ENCODE measurements around the gene ZNF79. TPM values are rescaled to one million over a fixed set of nuclear protein-coding genes. Genes with fewer than 3 reads are reported as not detected.

Gene ZNF79
- total and polyA plus RNA-seq, 7 experiments from 2014 or later = 4.8 to 17.8 (median 10.8) TPM

GRCh38 chr9:127428348-127428747, 4.2 kb downstream of the ZNF79 start:
- Mint-ChIP-seq H3K9me3 (no peaks in the 10 kb centered on the region), H3K36me3 (peaks cover 5 to 34% (median 28%) of the 10 kb centered on the region in 5 donors), H3K27ac (no peak overlapping the region), H3K4me1 (peaks cover 36 to 49% (median 44%) of the 10 kb centered on the region in 7 donors), H3K27me3 (no peaks in the 10 kb centered on the region), H3K4me3 (no peak overlapping the region)
- ChIA-PET POLR2A (no interaction called here), CTCF (no interaction called here)
- Histone ChIP-seq H3K27me3 (ENCODE audit: control insufficient read depth in 2 of 2, insufficient read depth in 2 of 2, low read length in 2 of 2) (no peaks in the 10 kb centered on the region), H3K4me1 (ENCODE audit: control insufficient read depth in 2 of 2, insufficient read depth in 2 of 2, low read length in 2 of 2) (peaks cover 12 to 19% of the 10 kb centered on the region in 2 donors), H3K9me3 (ENCODE audit: control insufficient read depth in 2 of 3, low read length in 3 of 3) (no peaks in the 10 kb centered on the region), H3K36me3 (ENCODE audit: control insufficient read depth in 2 of 3, insufficient read depth in 3 of 3, low read length in 3 of 3) (peaks cover 0 to 35% (median 3%) of the 10 kb centered on the region in 3 experiments), H3K4me3 (ENCODE audit: low read length) (no peak overlapping the region), H3K27ac (ENCODE audit: low read depth, low read length) (no peak overlapping the region)
- intact Hi-C loops (cut with micrococcal nuclease) = no loop called here
- DNase-seq = no peak
- ATAC-seq = no peak

DNA sequence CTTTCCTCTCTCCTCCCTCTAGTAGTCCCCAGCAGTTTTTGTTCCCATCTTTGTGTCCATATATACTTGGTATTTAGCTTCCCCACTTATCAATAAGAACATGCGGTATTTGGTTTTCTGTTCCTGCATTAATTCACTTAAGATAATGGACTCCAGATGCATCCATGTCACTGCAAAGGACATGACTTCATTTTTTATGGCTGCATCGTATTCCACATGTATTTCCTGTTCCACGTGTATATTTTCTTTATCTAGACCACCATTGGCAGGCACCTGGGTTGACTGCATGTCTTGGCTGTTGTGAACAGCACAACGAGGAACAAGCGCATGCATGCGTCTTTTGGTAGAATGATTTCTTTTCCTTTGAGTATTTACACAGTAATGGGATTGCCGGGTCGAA, 6.2 kb downstream of the ZNF79 start:
- Histone ChIP-seq H3K27me3 (ENCODE audit: control insufficient read depth in 2 of 2, insufficient read depth in 2 of 2, low read length in 2 of 2) (no peaks in the 10 kb centered on the region), H3K36me3 (ENCODE audit: control insufficient read depth in 2 of 3, insufficient read depth in 3 of 3, low read length in 3 of 3) (peaks cover 6 to 51% (median 9%) of the 10 kb centered on the region in 3 experiments), H3K4me1 (ENCODE audit: control insufficient read depth in 2 of 2, insufficient read depth in 2 of 2, low read length in 2 of 2) (peaks cover 5 to 9% of the 10 kb centered on the region in 2 donors), H3K27ac (ENCODE audit: low read depth, low read length) (no peak overlapping the region), H3K9me3 (ENCODE audit: control insufficient read depth in 2 of 3, low read length in 3 of 3) (no peaks in the 10 kb centered on the region), H3K4me3 (ENCODE audit: low read length) (no peak overlapping the region)
- no peaks in the 10 kb centered on the region for H3K9me3 Mint-ChIP-seq
- DNase-seq (no peak), ATAC-seq (no peak)
- CTCF ChIA-PET = no interaction called here
- no peak overlapping the region for H3K27ac Mint-ChIP-seq
- POLR2A ChIA-PET = interaction anchor here (0.6 to 1.8 kb wide), 3 partner anchors 34 to 580 kb away, joined by 3 read pairs; no protein-coding TSS in a partner anchor
- peaks cover 19 to 37% (median 28%) of the 10 kb centered on the region in 7 donors for H3K4me1 Mint-ChIP-seq
- H3K36me3 Mint-ChIP-seq = peaks cover 21 to 52% (median 40%) of the 10 kb centered on the region in 5 donors
- no peaks in the 10 kb centered on the region for H3K27me3 Mint-ChIP-seq
- intact Hi-C loops (cut with micrococcal nuclease) = no loop called here
- H3K4me3 Mint-ChIP-seq = no peak overlapping the region

DNA sequence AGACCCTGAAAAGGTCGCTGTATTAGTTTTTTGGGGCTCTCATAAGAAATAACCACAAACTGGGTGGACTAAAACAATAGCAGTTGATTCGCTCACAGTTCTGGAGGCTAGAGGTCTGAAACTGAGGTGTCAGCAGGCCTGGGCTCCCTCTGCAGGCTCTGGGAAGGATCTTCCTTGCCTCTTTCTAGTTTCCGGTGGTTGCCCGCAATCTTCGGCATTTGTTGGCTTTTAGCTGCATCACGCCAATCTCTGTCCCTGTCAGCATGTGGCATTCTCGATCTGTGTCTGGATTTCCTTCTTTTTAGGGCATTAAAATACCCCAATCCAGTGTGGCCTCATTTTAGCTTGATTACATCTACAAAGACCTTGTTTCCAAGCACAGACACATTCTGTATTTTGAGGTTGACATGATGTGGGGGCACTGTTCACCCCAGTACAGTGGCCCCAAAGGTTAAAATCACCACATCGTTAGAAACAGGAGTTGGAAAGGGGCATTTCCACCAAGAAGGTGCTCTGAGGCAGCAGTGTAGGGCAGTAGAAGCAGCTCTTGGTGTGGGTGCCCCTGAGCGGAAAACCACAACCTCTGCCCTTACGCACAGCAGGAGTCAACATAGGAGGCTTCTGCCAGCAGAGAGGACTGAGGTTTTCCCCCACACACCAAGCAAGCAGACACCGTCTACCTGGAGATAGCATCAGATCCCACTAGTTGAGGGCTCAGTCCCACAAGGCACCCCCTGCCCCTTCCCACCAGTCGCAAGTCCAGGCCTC, 13.5 kb downstream of the ZNF79 start:
- H3K27me3 ChIP-seq (ENCODE audit: control insufficient read depth in 2 of 2, insufficient read depth in 2 of 2, low read length in 2 of 2) = no peaks in the 10 kb centered on the region
- ATAC-seq = peak; percentile 77
- no peaks in the 10 kb centered on the region for H3K9me3 ChIP-seq (ENCODE audit: control insufficient read depth in 2 of 3, low read length in 3 of 3)
- Mint-ChIP-seq H3K4me1 (peaks cover 0 to 16% (median 4%) of the 10 kb centered on the region in 7 donors), H3K36me3 (peaks cover 25 to 76% (median 49%) of the 10 kb centered on the region in 5 donors), H3K27me3 (no peaks in the 10 kb centered on the region), H3K27ac (peak overlapping the region in 2 of 9 donors; percentile 17 to 31), H3K4me3 (peak overlapping the region in 2 of 10 donors; percentile 1 to 15), H3K9me3 (no peaks in the 10 kb centered on the region)
- peaks cover 0 to 22% of the 10 kb centered on the region in 2 donors for H3K4me1 ChIP-seq (ENCODE audit: control insufficient read depth in 2 of 2, insufficient read depth in 2 of 2, low read length in 2 of 2)
- intact Hi-C loops (cut with micrococcal nuclease) = no loop called here
- no peak overlapping the region for H3K27ac ChIP-seq (ENCODE audit: low read depth, low read length)
- DNase-seq = no peak
- CTCF ChIA-PET = interaction anchor here (1.0 kb wide), 1 partner anchor 17 kb away, joined by 3 read pairs; no protein-coding TSS in a partner anchor
- H3K4me3 ChIP-seq (ENCODE audit: low read length) = no peak overlapping the region
- H3K36me3 ChIP-seq (ENCODE audit: control insufficient read depth in 2 of 3, insufficient read depth in 3 of 3, low read length in 3 of 3) = peaks cover 26 to 84% (median 29%) of the 10 kb centered on the region in 3 experiments
- POLR2A ChIA-PET = interaction anchor here (1.9 kb wide), 1 partner anchor 13 kb away, joined by 5 read pairs; the partner anchor contains the start of genes LRSAM1 and RPL12

- no peaks in the 10 kb centered on the region for H3K27me3 ChIP-seq (ENCODE audit: control insufficient read depth in 2 of 2, insufficient read depth in 2 of 2, low read length in 2 of 2)
- Mint-ChIP-seq H3K36me3 (peaks cover 25 to 73% (median 42%) of the 10 kb centered on the region in 5 donors), H3K9me3 (no peaks in the 10 kb centered on the region), H3K4me1 (peaks cover 0 to 14% (median 4%) of the 10 kb centered on the region in 7 donors), H3K27me3 (no peaks in the 10 kb centered on the region), H3K4me3 (peak overlapping the region in 1 of 10 donors; percentile 1), H3K27ac (no peak overlapping the region)
- ChIA-PET CTCF (interaction anchor here (1.0 kb wide), 1 partner anchor 17 kb away, joined by 3 read pairs; no protein-coding TSS in a partner anchor), POLR2A (interaction anchor here (1.9 kb wide), 1 partner anchor 12 kb away, joined by 5 read pairs; the partner anchor contains the start of genes LRSAM1 and RPL12)
- no peak for DNase-seq
- H3K27ac ChIP-seq (ENCODE audit: low read depth, low read length) = no peak overlapping the region
- peaks cover 0 to 22% of the 10 kb centered on the region in 2 donors for H3K4me1 ChIP-seq (ENCODE audit: control insufficient read depth in 2 of 2, insufficient read depth in 2 of 2, low read length in 2 of 2)
- no peak for ATAC-seq
- H3K36me3 ChIP-seq (ENCODE audit: control insufficient read depth in 2 of 3, insufficient read depth in 3 of 3, low read length in 3 of 3) = peaks cover 26 to 83% (median 29%) of the 10 kb centered on the region in 3 experiments
- intact Hi-C loops (cut with micrococcal nuclease) = no loop called here
- no peaks in the 10 kb centered on the region for H3K9me3 ChIP-seq (ENCODE audit: control insufficient read depth in 2 of 3, low read length in 3 of 3)
- no peak overlapping the region for H3K4me3 ChIP-seq (ENCODE audit: low read length)
Measured at GRCh38 chr9:127438394-127438793, 14.2 kb downstream of the ZNF79 start.

GRCh38 chr9:127444283-127444920, 20.2 kb downstream of the ZNF79 start:
- Mint-ChIP-seq H3K9me3 (peaks cover 0 to 14% (median 0%) of the 10 kb centered on the region in 11 donors), H3K27ac (peak overlapping the region in 3 of 9 donors; percentile 8 to 56 (median 32)), H3K4me1 (peaks cover 7 to 21% (median 18%) of the 10 kb centered on the region in 7 donors), H3K36me3 (peaks cover 15 to 91% (median 47%) of the 10 kb centered on the region in 5 donors), H3K4me3 (no peak overlapping the region), H3K27me3 (no peaks in the 10 kb centered on the region)
- CTCF ChIA-PET = no interaction called here
- Histone ChIP-seq H3K9me3 (ENCODE audit: control insufficient read depth in 2 of 3, low read length in 3 of 3) (no peaks in the 10 kb centered on the region), H3K27ac (ENCODE audit: low read depth, low read length) (no peak overlapping the region), H3K4me1 (ENCODE audit: control insufficient read depth in 2 of 2, insufficient read depth in 2 of 2, low read length in 2 of 2) (peaks cover 7% of the 10 kb centered on the region in 2 donors), H3K4me3 (ENCODE audit: low read length) (no peak overlapping the region), H3K36me3 (ENCODE audit: control insufficient read depth in 2 of 3, insufficient read depth in 3 of 3, low read length in 3 of 3) (peaks cover 18 to 86% (median 37%) of the 10 kb centered on the region in 3 experiments), H3K27me3 (ENCODE audit: control insufficient read depth in 2 of 2, insufficient read depth in 2 of 2, low read length in 2 of 2) (no peaks in the 10 kb centered on the region)
- intact Hi-C loops (cut with micrococcal nuclease) = no loop called here
- ATAC-seq = no peak
- POLR2A ChIA-PET = no interaction called here
- DNase-seq = no peak

GRCh38 chr9:127444921-127445850, 21.0 kb downstream of the ZNF79 start:
- Histone ChIP-seq H3K27ac (ENCODE audit: low read depth, low read length) (no peak overlapping the region), H3K4me1 (ENCODE audit: control insufficient read depth in 2 of 2, insufficient read depth in 2 of 2, low read length in 2 of 2) (peaks cover 15% of the 10 kb centered on the region in 2 donors), H3K27me3 (ENCODE audit: control insufficient read depth in 2 of 2, insufficient read depth in 2 of 2, low read length in 2 of 2) (no peaks in the 10 kb centered on the region), H3K36me3 (ENCODE audit: control insufficient read depth in 2 of 3, insufficient read depth in 3 of 3, low read length in 3 of 3) (peaks cover 21 to 89% (median 39%) of the 10 kb centered on the region in 3 experiments), H3K4me3 (ENCODE audit: low read length) (no peak overlapping the region), H3K9me3 (ENCODE audit: control insufficient read depth in 2 of 3, low read length in 3 of 3) (no peaks in the 10 kb centered on the region)
- Mint-ChIP-seq H3K27ac (peak overlapping the region in 3 of 9 donors; percentile 32 to 44 (median 43)), H3K4me1 (peaks cover 15 to 29% (median 24%) of the 10 kb centered on the region in 7 donors), H3K27me3 (no peaks in the 10 kb centered on the region), H3K4me3 (no peak overlapping the region), H3K9me3 (peaks cover 0 to 14% (median 0%) of the 10 kb centered on the region in 11 donors), H3K36me3 (peaks cover 13 to 94% (median 50%) of the 10 kb centered on the region in 5 donors)
- CTCF ChIA-PET = no interaction called here
- ATAC-seq (no peak), DNase-seq (no peak)
- POLR2A ChIA-PET = no interaction called here
- intact Hi-C loops (cut with micrococcal nuclease) = no loop called here
